GM23248 (cell line): Measurements from ENCODE around the gene CAB39.

Source experiments
- EZH2 ChIP-seq: fragments of 200-600 bp; sonication (generic); IDR thresholded peaks from 2 replicates; pipeline ENCODE4 v1.6.1; 2018; ENCODE audit warnings: antibody characterized with exemption, mild to moderate bottlenecking; ENCODE audit not compliant: insufficient read depth, poor library complexity, severe bottlenecking
- EZH2phosphoT487 ChIP-seq: fragments of 200-600 bp; sonication (generic); IDR thresholded peaks from 2 replicates; pipeline ENCODE4 v1.6.1; 2018; ENCODE audit warnings: antibody characterized with exemption, moderate library complexity, mild to moderate bottlenecking, low read depth; ENCODE audit not compliant: insufficient read depth

DNA sequence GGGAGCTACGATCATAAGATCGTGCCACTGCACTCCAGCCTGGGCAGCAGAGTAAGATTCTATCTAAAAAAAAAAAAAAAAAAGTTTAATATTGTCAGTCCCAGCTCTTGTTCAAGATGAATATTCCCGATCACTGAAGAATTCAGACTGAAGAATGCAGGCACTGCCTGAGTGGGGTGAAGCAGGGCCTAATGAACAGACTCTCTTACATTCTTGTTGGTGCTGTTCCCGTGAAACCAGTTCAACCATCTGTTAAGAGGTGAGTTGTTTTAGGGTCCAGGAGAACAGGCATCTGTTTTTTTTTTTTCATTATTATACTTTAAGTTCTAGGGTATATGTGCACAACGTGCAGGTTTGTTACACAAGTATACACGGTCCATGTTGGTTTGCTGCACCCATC, 17.1 kb upstream of the CAB39 start:
- TF ChIP-seq EZH2phosphoT487 (no peak), EZH2 (no peak)
